Measurements from ENCODE around the gene FAM78A.

FAM78A gene

GRCh38 chr9:131276094-131276888, at the start of gene FAM78A:
Gene FAM78A (minus strand): TSS chr9:131276510. CDS start chr9:131276179, 331 bp downstream.
- peak; percentile 33 for DNase-seq

GRCh38 chr9:131324736-131325679, 48.7 kb upstream of the FAM78A start:
- no peak for DNase-seq

- DNase-seq: no peak
Observed at GRCh38 chr9:131323629-131324028, 47.3 kb upstream of the FAM78A start.

- DNase-seq: no peak
Observed at GRCh38 chr9:131320031-131320685, 43.8 kb upstream of the FAM78A start.

- DNase-seq: no peak
Observed at GRCh38 chr9:131319486-131319885, 43.2 kb upstream of the FAM78A start.

- no peak for DNase-seq
Observed at GRCh38 chr9:131318231-131319085, 42.1 kb upstream of the FAM78A start.

- no peak for DNase-seq
Observed at GRCh38 chr9:131312822-131313770, 36.8 kb upstream of the FAM78A start.

- no peak for DNase-seq
Observed at GRCh38 chr9:131312246-131312645, 35.9 kb upstream of the FAM78A start.

- DNase-seq: peak; percentile 59
Observed at GRCh38 chr9:131310833-131311554, 34.7 kb upstream of the FAM78A start.

GRCh38 chr9:131309530-131310276, 33.4 kb upstream of the FAM78A start:
- no peak for DNase-seq

- DNase-seq: no peak
Observed at GRCh38 chr9:131308906-131309529, 32.7 kb upstream of the FAM78A start.

GRCh38 chr9:131308452-131308851, 32.1 kb upstream of the FAM78A start:
- no peak for DNase-seq

GRCh38 chr9:131307974-131308373, 31.7 kb upstream of the FAM78A start:
- DNase-seq: no peak

- DNase-seq: no peak
Observed at GRCh38 chr9:131306397-131307004, 30.2 kb upstream of the FAM78A start.

GRCh38 chr9:131304676-131305355, 28.5 kb upstream of the FAM78A start:
- no peak for DNase-seq

GRCh38 chr9:131303381-131304321, 27.3 kb upstream of the FAM78A start:
- DNase-seq: no peak
